Measurements from ENCODE around the gene ZSCAN10. TPM values are rescaled to one million over a fixed set of nuclear protein-coding genes. Genes with fewer than 3 reads are reported as not detected.
A peak's percentile ranks its signal among the peaks of the same experiment; 100 is the strongest.

ZSCAN10 gene
- total RNA-seq, 2 experiments from 2014 or later, result 0.26 TPM; not detected in 1

DNA sequence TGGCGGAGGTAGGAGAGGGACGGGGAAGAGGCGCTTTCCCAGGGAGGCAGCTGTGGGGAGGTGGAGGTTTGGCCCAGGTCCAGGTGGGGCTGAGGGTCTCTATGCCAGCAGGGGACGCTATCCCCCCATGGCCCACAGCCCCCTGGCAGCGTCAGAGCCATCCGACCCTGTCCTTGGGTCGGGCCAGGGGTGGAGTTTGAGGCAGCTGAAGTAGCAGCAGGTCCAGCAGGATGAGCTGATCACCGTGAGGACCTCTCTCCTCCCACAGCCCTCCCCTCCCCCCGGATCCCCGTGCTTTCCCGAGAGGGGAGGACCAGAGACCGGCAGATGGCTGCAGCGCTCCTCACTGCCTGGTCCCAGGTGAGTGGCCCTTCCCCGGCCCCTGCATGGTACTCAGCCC lies 16.5 kb upstream of the ZSCAN10 start:
- Mint-ChIP-seq H3K27ac (no peak overlapping the region), H3K4me1 (ENCODE audit: low read depth) (no peaks in the 10 kb centered on the region), H3K27me3 (ENCODE audit: low read depth) (peaks cover 7% of the 10 kb centered on the region), H3K4me3 (no peak overlapping the region), H3K36me3 (ENCODE audit: low read depth) (no peaks in the 10 kb centered on the region), H3K9me3 (no peaks in the 10 kb centered on the region)
- CTCF ChIA-PET, result interaction anchor here (1.2 kb wide), 1 partner anchor 14 kb away, joined by 7 read pairs; no protein-coding TSS in a partner anchor
- intact Hi-C loops (cut with micrococcal nuclease), result no loop called here
- DNase-seq, result no peak

DNA sequence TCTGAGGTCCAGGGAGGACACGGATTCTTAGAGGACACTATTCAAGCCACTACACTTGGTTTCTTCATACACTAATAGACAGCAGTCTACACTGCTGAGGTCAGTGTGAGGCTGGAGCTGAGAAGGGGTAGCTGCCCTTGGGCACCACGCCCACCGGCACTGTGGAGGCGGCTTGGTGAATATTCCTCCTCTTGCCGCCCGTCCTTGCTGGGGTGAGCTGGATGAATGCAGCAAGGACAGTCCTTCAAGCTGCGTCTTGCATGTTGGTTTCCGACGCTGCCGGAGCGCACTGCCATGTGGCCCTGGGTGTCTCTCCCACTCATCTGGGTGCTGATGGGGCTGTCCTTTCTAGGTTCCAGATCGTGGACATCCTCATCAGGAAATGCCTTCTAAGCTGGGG lies 15.9 kb upstream of the ZSCAN10 start:
- H3K4me1 Mint-ChIP-seq (ENCODE audit: low read depth), result no peaks in the 10 kb centered on the region
- H3K27ac Mint-ChIP-seq, result no peak overlapping the region
- peaks cover 7% of the 10 kb centered on the region for H3K27me3 Mint-ChIP-seq (ENCODE audit: low read depth)
- no peak overlapping the region for H3K4me3 Mint-ChIP-seq
- CTCF ChIA-PET, result interaction anchor here (0.8 to 1.2 kb wide), 2 partner anchors 13 to 14 kb away, joined by 4 to 7 read pairs; no protein-coding TSS in a partner anchor
- H3K36me3 Mint-ChIP-seq (ENCODE audit: low read depth), result no peaks in the 10 kb centered on the region
- intact Hi-C loops (cut with micrococcal nuclease), result no loop called here
- H3K9me3 Mint-ChIP-seq, result no peaks in the 10 kb centered on the region
- DNase-seq, result no peak

DNA sequence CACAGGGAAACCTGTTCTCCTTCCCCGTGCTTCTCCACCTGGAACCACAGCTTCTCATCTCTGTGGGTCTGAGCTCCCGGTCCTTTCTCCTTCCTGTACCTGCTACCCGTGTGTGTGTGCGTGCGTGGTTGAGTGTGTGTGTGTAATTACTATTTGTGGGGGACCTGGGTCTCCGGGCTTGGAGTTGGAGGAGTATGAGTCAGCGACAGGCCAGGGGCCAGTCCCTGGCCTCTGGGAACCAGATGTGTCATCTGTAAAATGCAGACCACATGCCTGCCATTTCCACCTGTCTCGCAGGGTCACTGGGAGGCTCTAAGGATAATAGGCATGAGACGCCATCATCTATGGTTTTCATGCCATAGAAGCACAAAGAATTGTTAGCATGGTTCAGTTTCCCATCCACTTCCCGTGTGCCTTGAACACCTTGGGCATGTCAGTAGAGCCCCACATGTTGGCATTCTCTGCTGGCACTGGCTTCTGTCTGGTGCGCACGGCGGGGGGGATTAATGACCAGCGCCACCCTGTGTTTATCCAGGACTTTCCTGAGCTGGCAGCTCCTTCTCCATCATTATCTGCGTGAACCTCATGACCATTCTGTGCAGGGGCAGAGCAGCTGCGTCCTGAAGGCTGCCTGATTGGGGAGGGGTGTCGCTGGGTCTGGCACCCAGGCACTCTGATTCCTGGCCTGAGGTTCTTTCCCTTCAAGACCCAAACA lies 14.8 kb upstream of the ZSCAN10 start:
- peaks cover 7% of the 10 kb centered on the region for H3K27me3 Mint-ChIP-seq (ENCODE audit: low read depth)
- no peak overlapping the region for H3K27ac Mint-ChIP-seq
- H3K4me1 Mint-ChIP-seq (ENCODE audit: low read depth), result no peaks in the 10 kb centered on the region
- no peaks in the 10 kb centered on the region for H3K36me3 Mint-ChIP-seq (ENCODE audit: low read depth)
- CTCF ChIA-PET, result interaction anchor here (0.7 to 3.0 kb wide), 7 partner anchors 8 to 111 kb away, joined by 3 to 9 read pairs (median 4); no protein-coding TSS in a partner anchor
- H3K4me3 Mint-ChIP-seq, result no peak overlapping the region
- H3K9me3 Mint-ChIP-seq, result no peaks in the 10 kb centered on the region
- DNase-seq, result no peak
- intact Hi-C loops (cut with micrococcal nuclease), result no loop called here

DNA sequence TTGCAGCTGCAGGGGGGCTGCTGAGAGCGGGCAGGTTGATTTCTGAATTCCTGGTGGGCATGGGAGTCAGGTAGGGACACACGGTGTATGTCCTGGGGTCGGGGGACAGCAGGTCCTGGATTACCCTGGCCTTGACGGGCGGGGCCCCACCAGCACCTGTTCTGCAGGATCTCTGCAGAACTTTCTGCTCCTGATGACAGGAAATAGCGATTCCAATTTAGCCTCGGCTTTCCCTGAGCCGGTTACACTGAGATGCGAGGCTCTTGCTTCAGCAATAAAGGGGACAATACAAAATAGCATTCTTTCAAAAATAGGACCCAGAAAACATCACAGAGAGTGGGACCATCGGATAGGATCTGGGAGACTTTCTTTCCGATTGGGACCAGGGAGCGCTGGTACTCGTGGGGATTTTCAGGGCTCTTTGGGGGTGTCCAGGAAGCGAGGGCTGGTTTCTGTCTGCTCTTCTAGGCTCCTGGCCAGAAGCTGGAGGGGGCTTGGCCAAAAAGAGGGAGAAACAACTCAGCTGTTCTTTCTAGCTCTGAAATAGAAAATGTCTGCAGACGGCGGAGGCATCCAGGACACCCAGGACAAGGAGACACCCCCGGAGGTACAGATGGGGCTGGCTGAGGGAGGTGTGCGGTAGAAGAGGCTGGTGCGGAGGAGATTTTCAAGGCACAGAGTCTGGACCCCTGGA lies 13.9 kb upstream of the ZSCAN10 start:
- peak overlapping the region; percentile 18 for H3K4me3 Mint-ChIP-seq
- no peak for DNase-seq
- intact Hi-C loops (cut with micrococcal nuclease), result no loop called here
- H3K36me3 Mint-ChIP-seq (ENCODE audit: low read depth), result no peaks in the 10 kb centered on the region
- H3K27me3 Mint-ChIP-seq (ENCODE audit: low read depth), result peaks cover 7% of the 10 kb centered on the region
- H3K4me1 Mint-ChIP-seq (ENCODE audit: low read depth), result no peaks in the 10 kb centered on the region
- no peak overlapping the region for H3K27ac Mint-ChIP-seq
- no peaks in the 10 kb centered on the region for H3K9me3 Mint-ChIP-seq
- CTCF ChIA-PET, result interaction anchor here (0.7 to 3.0 kb wide), 4 partner anchors 9 to 111 kb away, joined by 3 to 9 read pairs (median 4); no protein-coding TSS in a partner anchor

- intact Hi-C loops (cut with micrococcal nuclease), result no loop called here
- peak within 1 kb of the TSS; percentile 18 for H3K4me3 Mint-ChIP-seq
- CTCF ChIA-PET, result interaction anchor here (1.0 to 3.0 kb wide), 4 partner anchors 11 to 52 kb away, joined by 4 to 14 read pairs (median 6); no protein-coding TSS in a partner anchor
- H3K9me3 Mint-ChIP-seq, result no peaks in the 10 kb centered on the region
- H3K27me3 Mint-ChIP-seq (ENCODE audit: low read depth), result peaks cover 7% of the 10 kb centered on the region
- H3K36me3 Mint-ChIP-seq (ENCODE audit: low read depth), result no peaks in the 10 kb centered on the region
- H3K27ac Mint-ChIP-seq, result no peak within 1 kb of the TSS
- no peak for DNase-seq
- H3K4me1 Mint-ChIP-seq (ENCODE audit: low read depth), result peaks cover 2% of the 10 kb centered on the region
Measured at GRCh38 chr16:3112058-3112880, 13.2 kb upstream of the ZSCAN10 start, which contains the start of gene ZNF205. TSS of gene ZNF205 (plus strand) at chr16:3112586. CDS start at chr16:3113431, 845 bp downstream.

DNA sequence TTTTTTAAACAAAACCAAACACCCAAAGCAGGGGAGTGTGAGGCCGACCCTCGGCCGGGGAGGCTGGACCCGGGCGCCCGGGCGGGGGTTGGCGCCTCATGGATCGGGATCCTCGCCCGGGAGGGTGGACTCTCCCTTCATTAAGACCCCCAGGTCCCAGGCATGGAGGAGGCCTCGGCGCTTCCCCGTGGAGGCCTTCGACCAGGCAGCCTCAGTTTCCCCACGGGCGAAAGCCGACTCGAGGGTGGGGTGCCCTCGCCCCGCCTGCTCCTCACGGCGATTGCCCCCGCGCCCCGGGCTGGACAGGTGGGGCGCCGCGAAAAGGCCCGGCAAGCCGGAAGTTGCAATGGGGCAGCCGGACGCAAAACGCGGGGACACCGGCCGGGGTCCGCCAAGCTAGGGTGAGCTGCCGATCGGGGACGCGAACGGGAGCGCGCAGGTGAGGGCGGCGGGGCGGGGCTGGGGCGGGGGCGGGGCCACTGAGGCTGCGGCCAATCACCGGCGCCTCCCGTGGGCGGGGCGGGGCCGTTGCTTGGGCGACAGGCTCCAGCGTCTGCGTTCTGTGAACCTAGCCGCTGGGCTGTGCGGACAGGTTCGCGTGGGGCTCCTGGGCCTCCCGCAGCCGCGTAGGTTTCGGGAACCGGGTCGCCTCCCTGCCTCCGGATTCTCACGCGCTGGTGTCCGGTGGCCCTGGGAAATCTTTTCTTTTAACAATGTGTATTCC lies 7.3 kb upstream of the ZSCAN10 start:
- Mint-ChIP-seq H3K27me3 (ENCODE audit: low read depth) (no peaks in the 10 kb centered on the region), H3K36me3 (ENCODE audit: low read depth) (no peaks in the 10 kb centered on the region), H3K4me1 (ENCODE audit: low read depth) (peaks cover 24% of the 10 kb centered on the region), H3K4me3 (peak overlapping the region; percentile 81), H3K27ac (peak overlapping the region; percentile 90), H3K9me3 (no peaks in the 10 kb centered on the region)
- DNase-seq, result peak; percentile 93
- intact Hi-C loops (cut with micrococcal nuclease), result no loop called here
- CTCF ChIA-PET, result interaction anchor here (0.5 to 4.0 kb wide), 7 partner anchors 10 to 233 kb away, joined by 3 to 24 read pairs (median 4); no protein-coding TSS in a partner anchor

DNA sequence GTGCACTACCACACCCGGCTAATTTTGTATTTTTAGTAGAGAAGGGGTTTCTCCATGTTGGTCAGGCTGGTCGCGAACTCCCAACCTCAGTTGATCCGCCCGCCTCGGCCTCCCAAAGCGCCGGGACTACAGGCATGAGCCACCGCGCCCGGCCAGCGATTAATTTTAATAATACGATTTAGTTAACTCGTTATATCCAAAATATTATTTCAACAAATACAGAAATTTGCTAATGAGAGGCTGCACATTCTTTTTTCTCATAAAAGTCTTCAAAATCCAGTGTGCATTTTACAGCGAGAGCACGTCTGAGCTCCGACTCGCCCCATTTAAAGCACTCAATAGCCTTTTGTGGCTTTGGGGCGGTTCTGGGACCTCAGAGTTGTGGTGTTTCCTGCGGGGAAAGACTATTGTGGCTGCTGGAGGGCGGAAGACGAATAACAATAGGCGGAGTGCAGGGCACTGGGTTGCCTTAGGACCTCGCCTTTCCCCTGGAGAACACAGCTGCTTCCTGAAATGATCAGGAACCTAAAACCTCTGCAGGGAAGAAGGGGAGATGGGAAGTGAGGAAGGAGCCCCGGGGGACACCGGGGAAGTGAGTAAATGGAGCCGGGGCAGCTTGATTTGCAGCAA lies 2.9 kb upstream of the ZSCAN10 start:
- peak; percentile 56 for DNase-seq
- peak overlapping the region; percentile 75 for H3K4me3 Mint-ChIP-seq
- peak overlapping the region; percentile 88 for H3K27ac Mint-ChIP-seq
- no peaks in the 10 kb centered on the region for H3K36me3 Mint-ChIP-seq (ENCODE audit: low read depth)
- peaks cover 35% of the 10 kb centered on the region for H3K4me1 Mint-ChIP-seq (ENCODE audit: low read depth)
- no peaks in the 10 kb centered on the region for H3K9me3 Mint-ChIP-seq
- no peaks in the 10 kb centered on the region for H3K27me3 Mint-ChIP-seq (ENCODE audit: low read depth)
- CTCF ChIA-PET, result interaction anchor here (1.3 to 9.5 kb wide), 9 partner anchors 10 to 66 kb away, joined by 3 to 122 read pairs (median 5); no protein-coding TSS in a partner anchor
- intact Hi-C loops (cut with micrococcal nuclease), result loop anchor here (2.0 kb wide), 4 partner anchors 27 to 399 kb away; partner anchors contain the start of gene CLUAP1

DNA sequence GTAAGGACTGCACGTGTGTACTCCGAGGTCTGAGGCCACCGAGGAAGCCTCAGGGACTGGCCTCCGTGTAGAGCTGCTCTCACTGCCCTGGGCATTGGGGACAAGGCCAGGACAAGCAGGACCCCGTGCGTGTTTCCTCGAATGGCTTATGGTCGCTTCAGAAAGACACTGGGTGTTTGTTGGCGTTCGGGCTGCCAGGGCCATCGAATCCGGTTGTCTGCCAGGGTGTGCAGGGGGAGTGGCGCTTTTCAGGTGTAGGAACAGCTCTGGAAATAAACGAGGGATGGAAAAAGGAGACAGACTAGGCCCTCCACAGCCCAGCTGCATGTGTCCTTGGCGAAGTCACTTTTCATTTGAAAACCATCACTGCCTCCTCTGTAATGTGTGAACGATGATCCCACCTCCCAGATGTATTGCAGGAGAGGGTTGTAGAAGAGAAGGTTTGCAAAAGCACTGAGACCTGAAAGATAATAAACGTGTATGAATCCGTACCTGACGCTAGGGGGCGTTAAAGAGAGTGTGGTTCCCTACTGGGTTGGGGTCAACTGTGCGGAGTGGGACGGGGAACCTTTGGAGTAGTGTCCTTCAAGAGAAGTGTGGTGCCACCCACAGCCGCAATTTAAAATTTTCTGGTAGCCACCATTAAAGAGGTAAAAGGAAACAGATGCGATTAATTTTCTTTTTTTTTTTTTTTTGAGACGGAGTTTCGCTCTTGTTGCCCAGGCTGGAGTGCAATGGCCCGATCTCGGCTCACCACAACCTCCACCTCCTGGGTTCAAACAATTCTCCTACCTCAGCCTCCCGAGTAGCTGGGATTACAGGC lies 2.1 kb upstream of the ZSCAN10 start:
- intact Hi-C loops (cut with micrococcal nuclease), result loop anchor here (2.0 kb wide), 4 partner anchors 26 to 400 kb away; partner anchors contain the start of gene CLUAP1
- Mint-ChIP-seq H3K36me3 (ENCODE audit: low read depth) (no peaks in the 10 kb centered on the region), H3K27ac (peak overlapping the region; percentile 88), H3K4me3 (peak overlapping the region; percentile 75), H3K9me3 (no peaks in the 10 kb centered on the region), H3K4me1 (ENCODE audit: low read depth) (peaks cover 35% of the 10 kb centered on the region), H3K27me3 (ENCODE audit: low read depth) (no peaks in the 10 kb centered on the region)
- CTCF ChIA-PET, result interaction anchor here (0.8 to 9.5 kb wide), 13 partner anchors 10 to 69 kb away, joined by 3 to 122 read pairs (median 5); partner anchors contain the start of gene ZNF213
- DNase-seq, result peak; percentile 76

GRCh38 chr16:3099732-3100499 lies 822 bp upstream of the ZSCAN10 start:
- Mint-ChIP-seq H3K4me1 (ENCODE audit: low read depth) (peaks cover 36% of the 10 kb centered on the region), H3K36me3 (ENCODE audit: low read depth) (no peaks in the 10 kb centered on the region), H3K27ac (no peak overlapping the region), H3K27me3 (ENCODE audit: low read depth) (no peaks in the 10 kb centered on the region), H3K4me3 (peak overlapping the region; percentile 69), H3K9me3 (no peaks in the 10 kb centered on the region)
- CTCF ChIA-PET, result interaction anchor here (0.7 to 9.5 kb wide), 6 partner anchors 25 to 66 kb away, joined by 3 to 122 read pairs (median 4); partner anchors contain the start of gene ZNF213
- DNase-seq, result peak; percentile 97
- intact Hi-C loops (cut with micrococcal nuclease), result loop anchor here (1.0 to 2.0 kb wide), 7 partner anchors 24 to 401 kb away; partner anchors contain the start of gene CLUAP1

GRCh38 chr16:3099395-3099731 lies 269 bp upstream of the ZSCAN10 start:
- H3K4me3 Mint-ChIP-seq, result no peak overlapping the region
- H3K27ac Mint-ChIP-seq, result no peak overlapping the region
- H3K27me3 Mint-ChIP-seq (ENCODE audit: low read depth), result no peaks in the 10 kb centered on the region
- H3K4me1 Mint-ChIP-seq (ENCODE audit: low read depth), result peaks cover 41% of the 10 kb centered on the region
- no peaks in the 10 kb centered on the region for H3K9me3 Mint-ChIP-seq
- CTCF ChIA-PET, result interaction anchor here (0.7 to 9.5 kb wide), 4 partner anchors 25 to 73 kb away, joined by 3 to 122 read pairs (median 4); no protein-coding TSS in a partner anchor
- intact Hi-C loops (cut with micrococcal nuclease), result no loop called here
- DNase-seq, result no peak
- no peaks in the 10 kb centered on the region for H3K36me3 Mint-ChIP-seq (ENCODE audit: low read depth)
